Measurements from ENCODE around the gene SORCS1.

- TF ChIP-seq CTCF (IDR thresholded peaks at IDR 0.05) (no peak), EZH2 (IDR thresholded peaks at IDR 0.05; ENCODE audit: borderline replicate concordance, insufficient read depth, low read depth, low read length, poor library complexity, severe bottlenecking) (no peak)
Measured at GRCh38 chr10:106938513-106938912, 226.0 kb downstream of the SORCS1 start.
